ENCODE data around the gene ZBTB38.

The ZBTB38 gene, protein sequence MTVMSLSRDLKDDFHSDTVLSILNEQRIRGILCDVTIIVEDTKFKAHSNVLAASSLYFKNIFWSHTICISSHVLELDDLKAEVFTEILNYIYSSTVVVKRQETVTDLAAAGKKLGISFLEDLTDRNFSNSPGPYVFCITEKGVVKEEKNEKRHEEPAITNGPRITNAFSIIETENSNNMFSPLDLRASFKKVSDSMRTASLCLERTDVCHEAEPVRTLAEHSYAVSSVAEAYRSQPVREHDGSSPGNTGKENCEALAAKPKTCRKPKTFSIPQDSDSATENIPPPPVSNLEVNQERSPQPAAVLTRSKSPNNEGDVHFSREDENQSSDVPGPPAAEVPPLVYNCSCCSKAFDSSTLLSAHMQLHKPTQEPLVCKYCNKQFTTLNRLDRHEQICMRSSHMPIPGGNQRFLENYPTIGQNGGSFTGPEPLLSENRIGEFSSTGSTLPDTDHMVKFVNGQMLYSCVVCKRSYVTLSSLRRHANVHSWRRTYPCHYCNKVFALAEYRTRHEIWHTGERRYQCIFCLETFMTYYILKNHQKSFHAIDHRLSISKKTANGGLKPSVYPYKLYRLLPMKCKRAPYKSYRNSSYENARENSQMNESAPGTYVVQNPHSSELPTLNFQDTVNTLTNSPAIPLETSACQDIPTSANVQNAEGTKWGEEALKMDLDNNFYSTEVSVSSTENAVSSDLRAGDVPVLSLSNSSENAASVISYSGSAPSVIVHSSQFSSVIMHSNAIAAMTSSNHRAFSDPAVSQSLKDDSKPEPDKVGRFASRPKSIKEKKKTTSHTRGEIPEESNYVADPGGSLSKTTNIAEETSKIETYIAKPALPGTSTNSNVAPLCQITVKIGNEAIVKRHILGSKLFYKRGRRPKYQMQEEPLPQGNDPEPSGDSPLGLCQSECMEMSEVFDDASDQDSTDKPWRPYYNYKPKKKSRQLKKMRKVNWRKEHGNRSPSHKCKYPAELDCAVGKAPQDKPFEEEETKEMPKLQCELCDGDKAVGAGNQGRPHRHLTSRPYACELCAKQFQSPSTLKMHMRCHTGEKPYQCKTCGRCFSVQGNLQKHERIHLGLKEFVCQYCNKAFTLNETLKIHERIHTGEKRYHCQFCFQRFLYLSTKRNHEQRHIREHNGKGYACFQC (N-terminal part only)

DNA sequence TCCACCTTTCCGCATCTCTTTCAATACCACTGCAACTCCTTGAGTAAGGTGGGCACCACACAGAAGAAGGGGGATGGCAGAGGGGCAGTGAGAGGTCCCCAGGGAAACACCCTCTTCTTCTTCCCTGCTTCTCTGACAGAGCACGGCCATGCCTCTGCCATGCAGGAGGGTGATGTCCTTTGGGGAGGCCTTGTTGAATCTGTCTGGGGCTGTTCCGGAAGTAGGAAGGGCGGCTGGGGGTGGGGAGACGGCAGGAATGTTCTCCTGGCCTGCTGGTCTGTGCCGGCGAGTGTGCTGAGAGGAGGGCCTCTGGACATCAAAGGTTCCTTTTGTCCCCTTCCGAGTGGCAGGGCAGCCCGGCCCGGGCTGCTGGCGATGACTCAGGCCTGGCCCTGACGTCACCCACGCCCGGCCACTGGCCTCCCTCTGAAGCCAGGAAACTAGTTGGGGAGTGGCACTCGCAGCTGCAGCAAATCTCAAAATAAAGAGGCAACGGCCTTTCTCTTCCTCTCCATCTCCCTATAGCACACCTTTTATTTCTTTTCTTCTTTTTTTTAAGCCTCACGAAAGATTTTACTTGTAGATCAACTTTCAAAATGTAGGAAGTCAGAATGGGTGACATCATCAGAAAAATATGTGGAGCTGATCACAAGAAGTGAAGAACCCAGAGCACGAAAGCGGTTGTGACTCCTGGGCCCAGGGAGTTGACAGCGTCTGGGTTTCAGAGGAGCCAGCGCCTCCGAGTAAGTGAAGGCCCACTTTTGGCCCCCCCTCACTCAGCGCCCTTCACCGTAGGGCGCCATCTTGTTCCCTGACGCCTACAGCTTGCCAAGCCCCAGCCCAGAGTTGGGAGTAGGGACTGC lies at the start of gene ZBTB38:
Gene ZBTB38 (plus strand): TSS at position 443 of the 863 bp plus-strand sequence. CDS start 73,885 bp downstream, outside the sequence.
- DNase-seq = peak; percentile 81

DNA sequence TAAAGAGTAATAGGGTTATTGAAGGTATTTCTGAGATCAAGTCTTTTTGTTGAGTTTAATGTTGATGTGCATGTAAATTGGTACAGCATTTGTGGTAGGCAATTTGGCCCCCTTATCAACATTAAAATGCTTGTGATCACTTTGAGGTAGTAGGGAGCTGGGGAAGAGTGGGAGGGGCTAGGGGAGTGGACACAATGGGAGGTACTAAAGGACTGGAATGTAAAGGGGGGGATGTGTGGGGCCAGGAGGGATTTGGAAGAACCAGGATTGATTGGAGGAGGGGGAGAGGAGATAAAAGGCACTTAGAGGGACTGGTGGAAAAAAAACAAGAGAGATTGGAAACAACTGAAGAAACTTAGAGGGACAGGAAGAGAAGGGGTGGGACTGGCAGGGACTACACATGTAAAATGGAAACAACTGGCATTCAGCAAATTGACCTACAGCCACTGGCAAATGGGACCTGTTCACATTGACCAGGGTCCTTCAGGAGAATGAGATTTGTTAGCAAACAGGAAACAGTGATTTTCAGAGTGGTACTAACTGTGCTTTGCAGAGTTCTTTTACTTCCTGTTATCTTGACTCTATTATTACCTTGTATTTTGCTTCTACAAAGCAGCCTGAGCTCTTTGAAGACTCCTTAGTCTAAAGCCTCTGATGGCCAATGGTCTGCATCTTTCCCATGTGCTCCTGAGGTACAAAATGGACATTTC lies 47.8 kb upstream of the ZBTB38 start:
- DNase-seq = no peak

DNA sequence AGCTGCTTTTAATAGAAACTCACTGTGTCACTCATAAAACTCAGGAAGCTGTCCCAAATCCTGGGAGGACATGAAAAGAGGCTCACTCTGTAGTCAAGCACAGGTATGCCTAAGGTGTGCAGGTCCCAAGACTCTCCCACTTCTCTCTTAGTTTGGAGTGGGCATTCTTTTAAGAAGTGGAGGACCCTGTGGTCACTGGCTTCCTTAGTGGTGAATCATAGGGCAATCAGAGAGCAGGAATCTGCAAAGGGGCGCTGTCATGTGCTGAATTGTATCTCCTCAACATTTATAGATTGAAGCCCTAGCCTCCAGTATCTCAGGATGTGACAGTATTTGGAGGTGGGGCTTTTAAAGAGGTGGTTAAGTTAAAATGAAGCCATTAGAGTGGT lies 47.2 kb upstream of the ZBTB38 start:
- DNase-seq = no peak

DNA sequence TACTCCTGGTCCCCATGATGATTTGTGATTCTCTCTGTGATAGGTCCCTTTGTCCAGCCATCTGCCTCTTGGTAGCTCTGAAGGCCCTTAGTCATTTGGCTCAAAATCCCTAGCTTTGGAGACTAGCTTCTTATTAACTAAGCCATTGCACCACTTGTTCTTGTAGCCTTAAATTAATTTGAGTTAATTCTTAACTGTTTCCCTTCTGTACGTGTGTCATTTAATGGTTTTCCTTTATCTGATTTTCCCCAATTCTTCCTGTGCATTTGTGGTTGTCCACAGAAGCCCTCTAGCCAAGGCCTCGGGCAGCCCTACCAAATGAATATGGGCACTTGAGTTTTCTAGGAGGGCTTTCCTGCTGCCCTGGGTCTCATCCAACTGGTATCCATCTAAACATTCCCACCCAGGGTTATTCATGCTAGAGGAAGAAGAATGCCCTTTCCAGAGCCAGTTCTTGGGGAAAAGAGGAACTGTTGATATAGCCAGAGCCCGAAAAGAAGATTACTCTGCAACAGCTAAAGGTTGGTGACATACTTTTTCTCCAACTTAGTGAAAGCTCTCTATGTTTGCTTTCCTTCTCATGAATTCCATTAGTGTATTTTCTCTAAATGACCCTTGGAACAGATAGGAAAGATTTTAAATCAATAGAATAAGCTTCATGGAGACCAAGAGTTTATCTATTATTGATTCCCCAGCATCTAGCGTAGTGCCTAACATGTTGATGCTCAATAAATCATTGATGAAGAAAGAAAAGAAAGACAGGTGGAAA lies 44.2 kb upstream of the ZBTB38 start:
- no peak for DNase-seq

DNA sequence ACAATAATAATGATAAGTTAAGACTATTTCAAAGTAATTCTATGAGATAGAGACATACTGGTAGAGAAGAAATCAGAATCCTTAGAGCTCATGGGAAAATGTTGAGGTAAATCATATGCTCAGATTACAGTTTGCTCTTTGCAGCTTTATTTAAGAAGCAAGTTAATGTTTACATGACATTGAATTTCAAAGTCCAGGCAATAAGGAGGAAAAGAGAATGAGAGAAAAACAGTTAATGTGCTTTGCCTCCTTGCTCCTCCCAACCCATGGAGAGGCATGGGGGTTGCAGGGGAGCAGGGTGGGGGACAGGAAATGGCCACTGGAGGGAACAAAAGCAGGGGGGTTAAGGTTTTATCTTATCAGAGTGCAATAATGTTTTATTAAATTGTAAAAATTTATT lies 42.2 kb upstream of the ZBTB38 start:
- DNase-seq = no peak

DNA sequence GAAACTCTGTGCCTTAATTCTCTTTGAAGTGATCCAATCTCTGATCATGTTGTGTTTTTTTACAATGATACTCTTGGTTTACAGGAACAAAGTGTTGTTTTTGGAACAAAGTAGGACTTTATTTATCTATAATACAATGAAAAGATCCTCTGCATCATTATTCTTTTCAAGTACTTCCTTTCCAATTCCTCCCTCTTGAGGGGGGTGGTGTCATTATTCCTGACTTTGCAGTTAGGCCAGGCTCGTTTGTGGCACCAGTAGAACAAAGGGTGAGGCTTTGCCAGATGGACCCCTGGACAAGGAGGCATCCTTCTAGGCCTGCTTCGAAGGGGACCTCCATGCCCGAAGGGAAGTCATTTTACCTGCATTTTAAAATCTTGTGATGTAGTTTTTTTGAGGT lies 41.7 kb upstream of the ZBTB38 start:
- no peak for DNase-seq

DNA sequence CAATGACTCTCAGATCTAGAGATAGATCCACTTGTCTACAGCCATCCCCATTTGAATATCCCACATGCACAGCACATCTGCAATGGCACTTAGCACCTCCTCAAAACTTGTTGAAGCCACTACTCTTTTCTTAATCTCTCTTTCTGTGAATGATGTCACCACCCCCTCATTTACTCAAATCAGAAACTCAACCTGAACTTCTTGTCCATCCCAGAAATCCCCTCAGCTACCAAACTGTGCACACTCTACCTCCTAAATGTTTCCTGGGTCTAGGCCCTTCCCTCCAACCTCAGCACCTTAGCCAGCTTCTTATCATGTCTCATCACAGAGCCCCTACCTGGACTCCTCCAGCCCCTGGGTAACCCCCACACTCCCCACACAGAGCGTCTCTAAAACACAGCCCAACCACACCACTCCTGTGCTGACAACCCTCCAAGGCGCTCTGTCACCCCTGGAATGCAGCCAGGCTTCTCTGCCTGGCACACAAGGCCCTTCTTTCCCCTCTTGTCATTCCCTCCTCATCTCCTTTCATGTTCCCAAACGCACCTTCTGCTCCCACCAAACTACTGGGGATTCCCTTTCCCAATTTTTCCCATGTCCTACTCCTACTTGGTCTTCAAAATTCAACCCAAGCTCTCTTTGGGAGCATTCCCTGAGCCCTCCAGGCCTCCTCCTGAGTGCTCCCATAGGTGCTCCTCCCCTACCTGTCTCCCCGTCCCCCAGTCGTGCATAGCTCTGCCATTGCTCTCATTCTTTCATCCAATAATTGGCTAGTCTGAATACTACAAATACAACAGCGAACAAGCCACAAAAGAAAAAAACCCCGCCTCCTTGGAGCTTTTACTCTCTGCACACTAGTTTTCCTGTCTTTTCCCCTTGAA lies 39.8 kb upstream of the ZBTB38 start:
- DNase-seq = no peak

DNA sequence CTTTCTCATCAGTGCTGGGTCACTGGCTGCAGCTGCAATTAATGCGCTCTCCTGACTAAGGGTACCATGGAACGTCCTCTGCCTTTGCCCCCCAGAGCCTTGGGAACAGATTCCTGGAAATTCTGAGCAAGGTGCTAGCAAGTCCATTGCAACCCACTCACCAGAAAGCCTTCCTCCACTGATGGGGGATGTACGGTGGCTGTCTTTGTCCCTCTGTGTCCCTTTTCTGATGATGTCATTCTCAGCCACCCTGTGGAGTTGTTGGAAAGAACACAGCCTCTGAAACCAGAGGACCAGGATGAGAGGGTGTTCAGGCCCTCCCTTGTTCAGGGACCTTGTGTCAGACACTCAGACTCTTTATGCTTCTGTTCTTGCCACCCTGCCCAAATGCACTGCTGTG lies 38.1 kb upstream of the ZBTB38 start:
- no peak for DNase-seq

DNA sequence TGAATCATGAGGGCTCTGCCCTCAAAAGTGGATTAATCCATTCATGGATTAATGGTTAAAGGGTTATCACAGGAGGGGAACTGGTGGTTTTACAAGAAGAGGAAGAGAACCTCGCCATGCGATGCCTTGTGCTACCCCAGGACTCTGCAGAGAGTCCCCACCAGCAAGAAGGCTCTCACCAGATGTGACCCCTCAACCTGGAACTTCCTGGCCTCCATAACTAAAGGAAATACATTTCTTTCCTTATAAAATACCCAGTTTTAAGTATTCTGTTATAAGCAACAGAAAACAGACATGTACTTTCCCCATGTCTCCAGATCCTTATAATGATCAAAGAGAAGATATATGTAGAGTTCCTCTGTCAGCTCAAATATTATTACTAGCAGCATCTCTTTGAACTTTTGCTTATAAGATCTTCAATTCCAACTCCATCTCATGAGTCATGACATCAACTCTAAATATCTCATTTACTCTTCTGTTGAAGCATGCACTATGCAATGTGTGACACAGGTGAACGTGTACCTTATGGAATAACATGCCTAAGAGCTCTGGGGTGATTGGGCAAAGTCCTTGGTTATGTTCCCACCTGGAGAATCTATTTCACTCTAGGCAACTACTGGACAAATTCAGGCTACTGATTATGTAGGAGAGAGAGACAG lies 37.5 kb upstream of the ZBTB38 start:
- DNase-seq = no peak

DNA sequence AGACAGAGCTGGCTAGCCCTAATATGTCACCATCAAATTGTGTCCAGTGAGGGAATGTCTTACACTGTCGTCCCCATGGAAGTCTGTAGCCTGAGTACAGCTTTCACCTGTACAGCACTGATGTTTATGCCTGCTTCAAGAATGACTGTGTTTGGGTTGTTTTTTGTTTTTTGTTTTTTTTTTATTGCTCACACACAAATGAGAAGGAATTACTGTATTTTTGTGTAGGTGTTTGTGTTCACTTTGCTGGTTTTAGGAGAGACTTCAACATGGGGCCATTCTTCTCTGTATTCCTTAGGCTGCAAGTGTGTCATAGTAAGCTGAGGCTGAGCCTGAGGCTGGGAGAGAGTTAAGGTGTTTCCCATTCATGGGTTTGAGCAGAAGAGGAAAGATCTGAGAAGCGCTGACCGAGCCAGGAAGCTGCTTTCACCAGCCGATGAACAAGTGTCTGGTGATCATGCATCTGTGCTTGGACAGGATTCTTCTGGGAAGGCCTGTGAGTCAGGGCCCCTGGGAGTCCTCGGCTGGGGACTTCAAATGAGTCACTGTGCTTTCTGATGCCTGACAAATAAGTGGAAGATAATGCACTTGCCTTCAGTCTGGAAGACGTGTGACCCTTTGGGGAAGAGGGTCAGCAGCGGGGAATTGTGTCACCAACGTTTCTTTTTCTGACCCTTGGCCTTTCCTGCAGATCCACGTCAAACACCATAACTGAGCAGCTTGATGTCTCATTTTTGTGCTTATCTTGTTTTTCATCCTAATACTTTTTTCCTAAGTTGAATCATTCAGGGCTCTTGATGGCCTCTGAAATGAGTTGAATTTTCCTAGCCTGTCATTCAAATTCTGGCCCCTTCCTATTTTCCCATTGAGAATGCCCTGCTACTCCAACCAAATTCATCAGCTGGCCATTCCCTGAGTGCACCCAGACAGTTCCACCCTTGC lies 36.7 kb upstream of the ZBTB38 start:
- peak; percentile 91 for DNase-seq

DNA sequence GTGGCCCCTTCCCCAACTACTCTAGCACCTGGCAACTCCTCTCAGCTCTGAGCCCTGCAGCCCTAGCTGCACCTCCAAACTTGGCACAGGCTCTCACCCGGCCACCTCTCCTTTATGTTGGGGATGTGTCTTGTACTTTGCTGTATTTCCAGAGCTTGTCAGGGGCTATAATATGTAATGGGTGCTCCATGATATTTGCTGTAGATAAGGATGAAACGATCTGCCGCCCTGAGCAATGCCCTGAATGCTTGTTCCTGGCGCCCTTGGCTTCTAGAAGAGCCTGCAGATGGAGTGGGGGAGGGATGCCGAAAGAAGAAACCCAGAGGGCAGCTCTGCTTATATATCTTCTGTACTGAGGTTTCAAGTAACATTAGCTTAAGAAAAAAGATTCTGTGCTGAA lies 35.9 kb upstream of the ZBTB38 start:
- DNase-seq = no peak

DNA sequence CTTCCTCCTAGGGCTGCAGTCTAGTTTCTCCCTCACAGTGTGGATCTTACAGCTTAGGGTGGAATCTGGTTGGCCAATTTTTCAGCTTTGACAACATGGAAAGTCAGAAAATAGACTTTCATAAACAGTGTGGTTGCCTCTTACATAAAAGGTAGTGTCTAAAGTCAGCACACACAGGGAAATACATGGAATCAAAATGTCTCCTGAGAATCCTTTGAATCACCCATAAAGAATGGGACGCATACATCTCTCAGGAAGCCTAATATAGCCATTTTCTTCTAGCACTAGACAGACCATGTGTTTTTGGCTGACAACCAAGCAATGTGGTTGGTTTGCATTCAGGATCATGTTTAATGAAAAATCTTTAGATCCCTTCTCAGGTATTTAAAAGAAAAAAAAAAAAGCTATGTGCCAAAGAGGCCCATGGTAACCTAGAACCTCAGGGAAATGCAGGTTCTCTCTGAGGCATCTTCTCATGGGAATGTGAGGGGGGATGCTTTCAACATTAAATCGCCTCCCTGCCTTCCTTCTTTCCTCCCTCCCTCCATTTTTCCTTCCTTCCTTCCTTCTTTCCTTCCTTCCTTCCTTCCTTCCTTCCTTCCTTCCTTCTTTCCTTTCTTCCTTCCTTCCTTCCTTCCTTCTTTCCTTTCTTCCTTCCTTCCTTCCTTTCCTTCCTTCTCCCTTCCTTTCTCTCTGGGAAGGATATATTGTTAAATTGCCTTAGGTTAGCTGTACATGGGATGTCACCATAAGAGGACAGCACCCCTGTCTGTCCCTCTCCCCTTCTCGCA lies 34.3 kb upstream of the ZBTB38 start:
- DNase-seq = no peak

DNA sequence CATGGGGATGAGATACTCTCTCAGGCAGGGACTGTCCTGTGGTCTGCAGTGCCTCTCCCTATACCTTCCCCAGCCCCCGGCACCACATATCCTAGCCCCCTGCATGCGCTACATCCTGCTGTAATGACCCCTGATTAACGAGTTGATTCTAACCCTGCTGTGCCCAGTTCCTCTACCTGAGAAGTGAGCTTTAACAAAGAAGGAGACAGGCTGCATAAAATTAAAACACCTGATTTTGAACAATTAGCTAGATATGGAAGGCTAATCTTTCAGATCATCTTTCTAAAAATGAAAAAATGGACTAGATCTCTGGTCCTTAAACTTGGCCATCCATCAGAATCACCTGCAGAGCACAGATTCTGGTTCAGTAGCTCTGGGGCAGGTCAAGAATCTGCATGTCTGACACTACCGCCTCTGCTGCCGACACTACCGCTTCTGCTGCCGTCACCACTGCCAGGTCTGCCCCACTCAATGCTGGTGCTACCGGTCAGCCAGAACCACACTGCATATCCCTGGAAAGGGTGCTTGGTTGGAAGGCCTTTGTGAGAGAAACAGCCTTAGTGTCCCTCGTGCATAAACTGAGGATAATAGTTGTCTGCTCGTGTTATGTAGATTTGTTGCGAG lies 33.6 kb upstream of the ZBTB38 start:
- no peak for DNase-seq

DNA sequence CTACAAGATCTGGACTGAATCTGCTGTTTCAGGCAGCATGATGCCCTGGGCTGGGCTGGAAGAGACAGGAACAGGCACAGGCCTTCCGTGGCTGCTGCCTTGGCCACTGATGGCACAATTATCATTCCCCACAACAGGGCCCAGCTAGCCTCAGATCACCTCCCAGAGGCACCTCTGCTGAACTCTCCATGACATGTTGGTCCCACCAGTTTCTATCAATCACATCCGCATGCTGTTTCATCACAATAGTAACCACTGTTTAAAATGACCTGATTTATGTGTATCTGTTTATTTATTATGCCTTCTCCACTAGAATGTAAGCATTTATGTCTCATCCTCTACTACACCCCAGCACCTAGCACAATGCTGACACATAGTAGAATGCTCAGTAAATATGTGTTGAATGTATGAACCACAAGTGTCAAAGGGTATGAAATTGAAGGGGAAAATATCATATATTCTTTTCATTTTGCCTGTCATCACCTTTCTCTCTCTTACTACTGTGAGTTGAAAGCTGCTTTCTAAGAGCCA lies 32.7 kb upstream of the ZBTB38 start:
- no peak for DNase-seq

DNA sequence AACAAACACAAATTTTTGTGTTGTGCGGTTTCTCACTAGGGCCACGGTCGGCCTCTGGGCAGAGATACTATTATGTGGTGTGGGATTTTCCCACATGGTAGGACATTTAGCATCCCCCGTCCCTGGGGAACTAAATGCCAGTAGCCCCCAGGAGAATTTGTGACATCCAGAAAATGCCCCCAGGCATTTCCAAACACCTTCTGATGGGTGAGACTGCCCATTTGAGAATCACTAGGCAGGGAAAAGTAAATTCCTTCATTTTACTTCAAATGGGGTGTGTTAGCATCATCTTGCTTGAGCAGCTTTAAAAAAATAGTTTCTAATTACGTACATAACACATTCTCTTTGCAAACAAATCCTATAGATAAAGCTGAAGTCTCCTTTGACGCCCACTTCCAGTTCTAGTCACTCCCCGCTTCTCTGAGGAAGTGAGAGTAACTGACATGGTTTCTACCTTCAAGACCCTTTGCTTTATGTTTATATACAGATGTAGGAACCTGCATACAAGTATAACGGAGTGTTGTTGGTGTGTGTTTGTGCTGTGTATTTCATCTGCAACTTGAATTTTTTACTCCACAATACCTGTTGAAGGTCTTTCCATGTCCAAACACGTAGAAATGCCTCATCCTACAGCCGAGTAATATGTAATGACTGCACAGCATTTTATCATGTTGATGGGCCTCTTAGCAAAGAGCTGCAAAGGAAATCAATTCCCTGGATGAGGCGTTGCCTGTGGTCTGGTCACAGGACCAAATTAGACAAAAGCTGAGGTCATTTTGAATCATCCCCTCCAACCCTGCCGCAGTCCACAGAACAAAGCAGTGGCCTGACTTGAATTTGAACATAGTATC lies 31.4 kb upstream of the ZBTB38 start:
- no peak for DNase-seq

DNA sequence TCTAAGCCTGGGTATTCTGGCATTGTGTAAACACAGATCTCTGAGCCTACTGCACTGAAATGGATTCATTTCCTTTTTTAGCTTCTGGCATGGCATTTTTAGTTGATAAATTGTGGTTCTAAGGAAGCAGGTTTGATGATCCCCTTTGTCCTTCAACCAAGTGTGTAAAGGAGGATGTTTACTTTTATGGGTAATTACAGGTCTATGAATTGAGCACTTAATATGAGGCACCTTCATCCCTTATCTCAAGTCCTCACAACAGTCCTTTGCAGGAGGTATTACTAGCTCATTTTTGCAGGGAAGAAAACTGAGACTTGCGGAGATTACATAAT lies 30.8 kb upstream of the ZBTB38 start:
- no peak for DNase-seq

Measured in T1000 (cell line).